MM.1S (cell line): Measurements from ENCODE around the gene EEF1A1.
"Not testable (repeated sequence)": the region's sequence is repeated elsewhere in the genome, so short reads cannot be mapped to it uniquely, and the experiment has no call there.

ENCODE experiments used
- DNase-seq: peaks from one replicate; pipeline ENCODE4 v3.0.0-alpha.2; 2015
- H2AFZ ChIP-seq: fragments of 300-600 bp; sonication (generic); 2 replicates; pipeline ENCODE4 v1.6.0; 2016; ENCODE audit warnings: antibody characterized with exemption, low read length
- H3F3A ChIP-seq: fragments of 300-600 bp; sonication (generic); 2 replicates; pipeline ENCODE4 v1.6.1; 2016; ENCODE audit warnings: mild to moderate bottlenecking, antibody characterized with exemption, low read length, moderate library complexity, mixed read lengths; ENCODE audit not compliant: insufficient read depth
- H3K27ac ChIP-seq: fragments of 300-600 bp; sonication (generic); 2 replicates; pipeline ENCODE4 v1.5.1; 2016; ENCODE audit warnings: mild to moderate bottlenecking, low read length
- H3K27me3 ChIP-seq: fragments of 300-600 bp; sonication (generic); replicated peaks from 2 replicates; pipeline ENCODE4 v1.6.0; 2016; ENCODE audit warnings: low read length; ENCODE audit not compliant: insufficient read depth
- H3K36me3 ChIP-seq: fragments of 300-600 bp; sonication (generic); replicated peaks from 2 replicates; pipeline ENCODE4 v1.6.1; 2016; ENCODE audit warnings: mild to moderate bottlenecking, low read length, mixed read lengths; ENCODE audit not compliant: insufficient read depth
- H3K4me1 ChIP-seq: fragments of 300-600 bp; sonication (generic); 2 replicates; pipeline ENCODE4 v1.6.1; 2016; ENCODE audit warnings: low read length, mixed read lengths
- H3K4me2 ChIP-seq: fragments of 300-600 bp; sonication (generic); 2 replicates; pipeline ENCODE4 v1.6.0; 2016; ENCODE audit warnings: low read depth, low read length
- H3K4me3 ChIP-seq: fragments of 300-600 bp; sonication (generic); 2 replicates; pipeline ENCODE4 v1.5.1; 2016; ENCODE audit warnings: low read length, mixed read lengths
- H3K79me2 ChIP-seq: fragments of 300-600 bp; sonication (generic); 2 replicates; pipeline ENCODE4 v1.6.1; 2016; ENCODE audit warnings: mixed run types, low read length, mixed read lengths
- H3K9ac ChIP-seq: fragments of 300-600 bp; sonication (generic); 2 replicates; pipeline ENCODE4 v1.6.1; 2016; ENCODE audit warnings: low read length, mixed read lengths
- H3K9me2 ChIP-seq: fragments of 300-600 bp; sonication (generic); replicated peaks from 2 replicates; pipeline ENCODE4 v1.6.1; 2016; ENCODE audit warnings: mild to moderate bottlenecking, low read length, mixed read lengths; ENCODE audit not compliant: insufficient read depth
- H3K9me3 ChIP-seq: fragments of 300-600 bp; sonication (generic); replicated peaks from 2 replicates; pipeline ENCODE4 v1.6.1; 2016; ENCODE audit warnings: mild to moderate bottlenecking, low read length, mixed read lengths; ENCODE audit not compliant: insufficient read depth
- H4K20me1 ChIP-seq: fragments of 300-600 bp; sonication (generic); 2 replicates; pipeline ENCODE4 v1.6.1; 2016; ENCODE audit warnings: mild to moderate bottlenecking, low read length, moderate library complexity, mixed read lengths; ENCODE audit not compliant: insufficient read depth
- EZH2 ChIP-seq: fragments of 300-600 bp; sonication (generic); optimal IDR thresholded peaks from 2 replicates; pipeline ENCODE3; 2017; ENCODE audit warnings: low read depth, mild to moderate bottlenecking, antibody characterized with exemption, low read length, mixed read lengths
- EZH2phosphoT487 ChIP-seq: fragments of 300-600 bp; sonication (generic); IDR thresholded peaks from 2 replicates; pipeline ENCODE4 v1.6.1; 2018; ENCODE audit warnings: antibody characterized with exemption, low read length
- TF ChIP-seq, protein P1 (sequence below): fragments of 300-600 bp; sonication (generic); IDR thresholded peaks from 2 replicates; pipeline ENCODE4 v1.5.1; 2016; ENCODE audit warnings: antibody characterized with exemption, low read length, mixed read lengths

EEF1A1 gene

DNA sequence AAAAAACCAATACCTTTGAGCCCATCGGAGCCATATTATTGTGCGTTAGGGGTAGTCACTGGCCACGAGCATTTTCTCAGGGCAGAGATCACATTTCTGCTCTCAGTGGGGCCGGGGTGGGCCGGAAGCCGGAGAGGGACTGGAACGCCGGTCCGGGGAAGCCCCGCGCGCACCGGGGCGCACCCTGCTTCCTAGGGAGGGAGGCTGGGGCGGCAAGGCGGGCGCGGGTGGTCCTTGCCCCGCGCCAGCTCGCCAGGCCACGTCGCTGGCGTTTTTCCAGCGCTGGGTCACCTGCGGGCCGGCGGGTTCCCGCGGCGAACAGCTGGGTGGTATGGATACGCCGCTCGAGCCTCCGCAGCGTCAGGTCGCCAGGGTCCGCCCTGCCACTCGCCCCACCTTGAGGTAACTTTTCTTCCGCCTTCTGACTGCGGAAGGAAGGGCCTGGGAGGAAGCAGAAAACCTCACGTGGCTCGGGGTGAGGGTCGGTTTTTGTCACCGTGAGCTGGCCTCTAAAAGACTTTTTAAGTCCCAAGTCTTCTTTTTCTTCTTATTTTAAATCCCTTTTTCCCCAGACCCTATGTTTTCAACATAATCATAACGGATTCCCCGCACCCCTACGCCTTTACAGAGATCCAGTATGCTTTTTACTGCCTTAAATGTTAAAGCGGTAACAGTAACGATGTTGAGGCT lies 2.7 kb upstream of the EEF1A1 start:
- Histone ChIP-seq H3K4me1 (0 out of 2 replicates have a peak, but pooled peaks cover 5% of the 10 kb centered on the region), H3K27me3 (no peaks in the 10 kb centered on the region), H3K9me3 (no peaks in the 10 kb centered on the region), H3K27ac (peak overlapping the region; percentile 92), H3K4me2 (peak overlapping the region; percentile 72), H3K9ac (peak overlapping the region; percentile 92), H3F3A (peaks cover 48% of the 10 kb centered on the region), H3K9me2 (no peaks in the 10 kb centered on the region), H3K79me2 (peaks cover 28% of the 10 kb centered on the region), H4K20me1 (peaks cover 16% of the 10 kb centered on the region), H3K4me3 (peak overlapping the region; percentile 90), H2AFZ (peak overlapping the region; percentile 69), H3K36me3 (peaks cover 18% of the 10 kb centered on the region)
- peak; percentile 79 for DNase-seq
- TF ChIP-seq EZH2: no peak
- TF ChIP-seq, protein P1, sequence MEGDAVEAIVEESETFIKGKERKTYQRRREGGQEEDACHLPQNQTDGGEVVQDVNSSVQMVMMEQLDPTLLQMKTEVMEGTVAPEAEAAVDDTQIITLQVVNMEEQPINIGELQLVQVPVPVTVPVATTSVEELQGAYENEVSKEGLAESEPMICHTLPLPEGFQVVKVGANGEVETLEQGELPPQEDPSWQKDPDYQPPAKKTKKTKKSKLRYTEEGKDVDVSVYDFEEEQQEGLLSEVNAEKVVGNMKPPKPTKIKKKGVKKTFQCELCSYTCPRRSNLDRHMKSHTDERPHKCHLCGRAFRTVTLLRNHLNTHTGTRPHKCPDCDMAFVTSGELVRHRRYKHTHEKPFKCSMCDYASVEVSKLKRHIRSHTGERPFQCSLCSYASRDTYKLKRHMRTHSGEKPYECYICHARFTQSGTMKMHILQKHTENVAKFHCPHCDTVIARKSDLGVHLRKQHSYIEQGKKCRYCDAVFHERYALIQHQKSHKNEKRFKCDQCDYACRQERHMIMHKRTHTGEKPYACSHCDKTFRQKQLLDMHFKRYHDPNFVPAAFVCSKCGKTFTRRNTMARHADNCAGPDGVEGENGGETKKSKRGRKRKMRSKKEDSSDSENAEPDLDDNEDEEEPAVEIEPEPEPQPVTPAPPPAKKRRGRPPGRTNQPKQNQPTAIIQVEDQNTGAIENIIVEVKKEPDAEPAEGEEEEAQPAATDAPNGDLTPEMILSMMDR: no peak
- no peak for TF ChIP-seq EZH2phosphoT487

DNA sequence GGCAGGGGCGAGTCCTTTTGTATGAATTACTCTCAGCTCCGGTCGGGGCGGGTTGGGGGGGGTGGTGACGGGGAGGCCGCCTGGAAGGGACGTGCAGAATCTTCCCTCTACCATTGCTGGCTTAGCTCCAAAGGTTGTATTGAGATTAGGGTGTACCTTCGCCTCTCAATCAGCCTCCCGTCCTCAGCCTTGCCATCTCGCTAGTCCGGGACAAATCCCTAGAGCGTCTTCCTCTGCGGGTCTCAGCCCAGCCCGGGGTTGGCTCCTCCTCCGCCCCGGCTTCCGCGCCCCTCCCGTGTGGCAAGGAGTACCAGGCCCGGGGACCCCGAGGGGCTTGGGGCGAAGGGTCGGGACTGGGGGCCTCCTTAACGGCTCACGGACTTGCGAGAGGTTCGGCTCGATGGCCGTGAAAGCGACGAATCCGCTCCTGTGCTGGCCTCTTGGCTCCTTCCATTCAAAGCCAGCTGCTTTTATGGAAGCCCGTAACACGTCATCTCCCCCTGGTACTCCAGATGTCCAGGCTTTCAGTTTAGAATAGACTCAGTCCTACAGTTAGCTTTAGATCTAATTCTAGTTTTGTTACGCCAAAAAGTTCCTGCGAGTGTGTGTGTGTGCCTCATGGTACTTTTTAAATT lies 636 bp upstream of the EEF1A1 start:
- H3K9me2 ChIP-seq: no peaks in the 10 kb centered on the region
- H3K4me2 ChIP-seq: peak overlapping the region; percentile 72
- peaks cover 25% of the 10 kb centered on the region for H3K36me3 ChIP-seq
- peaks cover 12% of the 10 kb centered on the region for H3K4me1 ChIP-seq
- H2AFZ ChIP-seq: peak overlapping the region; percentile 42
- TF ChIP-seq EZH2phosphoT487: no peak
- TF ChIP-seq EZH2: no peak
- TF ChIP-seq, protein P1: no peak
- H3F3A ChIP-seq: peaks cover 63% of the 10 kb centered on the region
- H3K27me3 ChIP-seq: no peaks in the 10 kb centered on the region
- peak overlapping the region; percentile 92 for H3K9ac ChIP-seq
- peak overlapping the region; percentile 90 for H3K4me3 ChIP-seq
- H3K9me3 ChIP-seq: no peaks in the 10 kb centered on the region
- H3K79me2 ChIP-seq: peaks cover 47% of the 10 kb centered on the region
- H3K27ac ChIP-seq: peak overlapping the region; percentile 92
- peaks cover 33% of the 10 kb centered on the region for H4K20me1 ChIP-seq
- DNase-seq: peak; percentile 69

DNA sequence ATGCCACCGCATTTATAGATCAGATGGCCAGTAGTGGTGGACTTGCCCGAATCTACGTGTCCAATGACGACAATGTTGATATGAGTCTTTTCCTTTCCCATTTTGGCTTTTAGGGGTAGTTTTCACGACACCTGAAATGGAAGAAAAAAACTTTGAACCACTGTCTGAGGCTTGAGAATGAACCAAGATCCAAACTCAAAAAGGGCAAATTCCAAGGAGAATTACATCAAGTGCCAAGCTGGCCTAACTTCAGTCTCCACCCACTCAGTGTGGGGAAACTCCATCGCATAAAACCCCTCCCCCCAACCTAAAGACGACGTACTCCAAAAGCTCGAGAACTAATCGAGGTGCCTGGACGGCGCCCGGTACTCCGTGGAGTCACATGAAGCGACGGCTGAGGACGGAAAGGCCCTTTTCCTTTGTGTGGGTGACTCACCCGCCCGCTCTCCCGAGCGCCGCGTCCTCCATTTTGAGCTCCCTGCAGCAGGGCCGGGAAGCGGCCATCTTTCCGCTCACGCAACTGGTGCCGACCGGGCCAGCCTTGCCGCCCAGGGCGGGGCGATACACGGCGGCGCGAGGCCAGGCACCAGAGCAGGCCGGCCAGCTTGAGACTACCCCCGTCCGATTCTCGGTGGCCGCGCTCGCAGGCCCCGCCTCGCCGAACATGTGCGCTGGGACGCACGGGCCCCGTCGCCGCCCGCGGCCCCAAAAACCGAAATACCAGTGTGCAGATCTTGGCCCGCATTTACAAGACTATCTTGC lies 725 bp downstream of the EEF1A1 start:
- TF ChIP-seq, protein P1: no peak
- TF ChIP-seq EZH2phosphoT487 (no peak), EZH2 (no peak)
- H3K9me3 ChIP-seq: no peaks in the 10 kb centered on the region
- H3K4me2 ChIP-seq: peak overlapping the region; percentile 92
- H3K9ac ChIP-seq: peak overlapping the region; percentile 100
- peaks cover 25% of the 10 kb centered on the region for H3K4me1 ChIP-seq
- H4K20me1 ChIP-seq: peaks cover 46% of the 10 kb centered on the region
- H3K4me3 ChIP-seq: peak overlapping the region; percentile 97
- H3K79me2 ChIP-seq: peaks cover 47% of the 10 kb centered on the region
- peaks cover 77% of the 10 kb centered on the region for H3F3A ChIP-seq
- H2AFZ ChIP-seq: no peak overlapping the region
- H3K9me2 ChIP-seq: no peaks in the 10 kb centered on the region
- peak overlapping the region; percentile 92 for H3K27ac ChIP-seq
- H3K36me3 ChIP-seq: peaks cover 25% of the 10 kb centered on the region
- no peaks in the 10 kb centered on the region for H3K27me3 ChIP-seq
- peak; percentile 55 for DNase-seq

DNA sequence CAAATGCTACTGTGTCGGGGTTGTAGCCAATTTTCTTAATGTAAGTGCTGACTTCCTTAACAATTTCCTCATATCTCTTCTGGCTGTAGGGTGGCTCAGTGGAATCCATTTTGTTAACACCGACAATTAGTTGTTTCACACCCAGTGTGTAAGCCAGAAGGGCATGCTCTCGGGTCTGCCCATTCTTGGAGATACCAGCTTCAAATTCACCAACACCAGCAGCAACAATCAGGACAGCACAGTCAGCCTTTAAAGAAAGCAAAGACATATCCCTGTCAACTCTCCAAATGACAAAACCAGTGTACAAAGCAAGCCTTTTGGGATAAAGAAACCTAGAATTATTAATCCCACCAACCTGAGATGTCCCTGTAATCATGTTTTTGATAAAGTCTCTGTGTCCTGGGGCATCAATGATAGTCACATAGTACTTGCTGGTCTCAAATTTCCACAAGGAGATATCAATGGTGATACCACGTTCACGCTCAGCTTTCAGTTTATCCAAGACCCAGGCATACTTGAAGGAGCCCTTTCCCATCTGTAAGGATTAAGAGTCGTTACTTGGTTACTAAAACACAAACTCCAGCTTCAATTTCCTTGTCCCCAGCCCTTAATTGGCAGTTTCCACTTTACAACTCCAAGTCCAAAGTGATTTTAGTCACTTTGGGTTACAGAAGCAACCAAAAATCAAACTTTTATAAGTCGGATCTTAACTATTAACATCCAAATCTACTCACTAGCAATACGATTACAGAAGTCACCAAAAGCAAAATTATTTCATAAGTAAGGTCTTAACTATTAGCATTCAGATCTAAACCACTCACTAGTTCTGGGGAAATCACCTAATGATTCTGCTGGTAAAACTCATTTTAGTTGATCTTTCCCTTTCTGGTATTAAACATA lies 1.6 kb downstream of the EEF1A1 start:
- not testable (repeated sequence) for H3K9me3 ChIP-seq, H3K27me3 ChIP-seq, DNase-seq, H2AFZ ChIP-seq, H3K9me2 ChIP-seq
- Histone ChIP-seq H3K4me2 (peak overlapping the region; percentile 92), H3K36me3 (peaks cover 25% of the 10 kb centered on the region), H3K79me2 (peaks cover 47% of the 10 kb centered on the region), H3K4me3 (peak overlapping the region; percentile 97), H3K4me1 (peaks cover 28% of the 10 kb centered on the region), H4K20me1 (peaks cover 50% of the 10 kb centered on the region), H3K9ac (peak overlapping the region; percentile 100), H3F3A (peaks cover 84% of the 10 kb centered on the region), H3K27ac (peak overlapping the region; percentile 92)
